DOHH2 (cell line): ENCODE results near the gene TNRC6B.

Source experiments
- EZH2phosphoT487 ChIP-seq: fragments of 200-600 bp; sonication (generic); IDR thresholded peaks from 2 replicates; pipeline ENCODE4 v1.6.1; 2017; ENCODE audit warnings: borderline replicate concordance, mild to moderate bottlenecking, antibody characterized with exemption, low read length, moderate library complexity, mixed read lengths
- TF ChIP-seq, protein P1 (sequence below): fragments of 200-600 bp; sonication (generic); IDR thresholded peaks from one replicate; pipeline ENCODE4 v1.5.1; 2014; ENCODE audit warnings: antibody characterized with exemption, mild to moderate bottlenecking, low read depth, low read length; ENCODE audit not compliant: poor library complexity, severe bottlenecking

DNA sequence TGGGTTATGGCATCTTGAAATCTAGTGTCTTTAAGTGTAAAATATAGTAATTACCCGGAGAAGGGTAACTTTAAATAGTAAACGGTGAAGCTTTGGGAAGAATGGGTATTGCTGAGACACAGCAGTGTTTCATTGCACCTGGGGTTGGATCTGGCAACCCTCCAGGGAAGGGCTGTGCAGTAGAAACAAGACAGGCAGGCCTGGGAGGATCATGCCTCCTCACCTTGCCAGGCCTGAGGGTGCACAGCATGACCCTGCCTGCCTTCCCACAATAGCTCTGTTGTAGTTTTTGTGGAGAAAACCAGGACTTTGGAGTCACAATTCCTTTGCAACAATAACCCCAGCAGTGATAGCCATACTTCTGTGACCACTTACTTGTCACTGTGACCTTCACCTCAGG lies 104.0 kb downstream of the TNRC6B start:
- TF ChIP-seq, protein P1, sequence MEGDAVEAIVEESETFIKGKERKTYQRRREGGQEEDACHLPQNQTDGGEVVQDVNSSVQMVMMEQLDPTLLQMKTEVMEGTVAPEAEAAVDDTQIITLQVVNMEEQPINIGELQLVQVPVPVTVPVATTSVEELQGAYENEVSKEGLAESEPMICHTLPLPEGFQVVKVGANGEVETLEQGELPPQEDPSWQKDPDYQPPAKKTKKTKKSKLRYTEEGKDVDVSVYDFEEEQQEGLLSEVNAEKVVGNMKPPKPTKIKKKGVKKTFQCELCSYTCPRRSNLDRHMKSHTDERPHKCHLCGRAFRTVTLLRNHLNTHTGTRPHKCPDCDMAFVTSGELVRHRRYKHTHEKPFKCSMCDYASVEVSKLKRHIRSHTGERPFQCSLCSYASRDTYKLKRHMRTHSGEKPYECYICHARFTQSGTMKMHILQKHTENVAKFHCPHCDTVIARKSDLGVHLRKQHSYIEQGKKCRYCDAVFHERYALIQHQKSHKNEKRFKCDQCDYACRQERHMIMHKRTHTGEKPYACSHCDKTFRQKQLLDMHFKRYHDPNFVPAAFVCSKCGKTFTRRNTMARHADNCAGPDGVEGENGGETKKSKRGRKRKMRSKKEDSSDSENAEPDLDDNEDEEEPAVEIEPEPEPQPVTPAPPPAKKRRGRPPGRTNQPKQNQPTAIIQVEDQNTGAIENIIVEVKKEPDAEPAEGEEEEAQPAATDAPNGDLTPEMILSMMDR: no peak
- no peak for TF ChIP-seq EZH2phosphoT487
